GM12872 (cell line): Measurements from ENCODE around the gene STARD7.
A peak's percentile ranks its signal among the peaks of the same experiment; 100 is the strongest.

Source experiments
- CTCF ChIP-seq: IDR thresholded peaks from 3 replicates; pipeline ENCODE4 v1.5.1; 2011; ENCODE audit warnings: low read depth, mild to moderate bottlenecking, low read length, moderate library complexity; ENCODE audit not compliant: insufficient read depth

The STARD7 gene

DNA sequence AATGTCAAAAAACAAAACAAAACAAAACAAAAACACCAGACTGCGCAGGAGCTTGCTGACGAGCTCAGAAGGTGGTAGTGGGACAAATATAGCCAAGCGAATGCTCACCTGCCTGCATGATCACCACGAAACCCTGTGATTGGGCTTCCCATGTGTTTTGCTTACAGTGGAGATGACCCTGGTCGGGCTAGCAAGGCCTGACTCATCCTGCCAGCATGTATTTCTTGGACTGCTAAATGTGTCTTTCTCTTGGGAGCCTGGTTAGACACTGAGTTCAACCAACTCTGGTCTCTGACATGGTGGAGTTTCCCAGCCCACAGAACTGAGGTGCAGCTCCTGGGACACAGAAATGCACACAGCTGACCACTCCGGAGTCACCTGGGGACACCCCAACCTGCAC lies 32.7 kb downstream of the STARD7 start:
- TF ChIP-seq CTCF = no peak

- TF ChIP-seq CTCF = peak; percentile 96
These were observed 34.1 kb downstream of the STARD7 start for GRCh38 chr2:96174251-96175144.

DNA sequence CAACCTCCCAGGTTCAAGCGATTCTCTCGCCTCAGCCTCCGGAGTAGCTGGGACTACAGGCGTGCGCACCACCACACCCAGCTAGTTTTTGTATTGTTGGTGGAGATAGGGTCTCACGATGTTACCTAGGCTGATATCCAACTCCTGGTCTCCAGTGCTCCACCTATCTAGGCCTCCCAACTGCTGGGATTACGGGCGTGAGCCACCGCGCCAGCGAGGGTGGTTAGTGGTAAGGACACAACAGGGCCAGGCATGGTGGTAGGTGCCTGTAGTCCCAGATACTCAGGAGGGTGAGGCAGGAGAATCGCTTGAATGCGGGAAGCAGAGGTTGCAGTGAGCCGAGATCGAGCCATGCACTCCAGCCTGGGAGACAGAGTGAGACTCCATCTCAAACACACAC lies 36.8 kb downstream of the STARD7 start:
- no peak for TF ChIP-seq CTCF

DNA sequence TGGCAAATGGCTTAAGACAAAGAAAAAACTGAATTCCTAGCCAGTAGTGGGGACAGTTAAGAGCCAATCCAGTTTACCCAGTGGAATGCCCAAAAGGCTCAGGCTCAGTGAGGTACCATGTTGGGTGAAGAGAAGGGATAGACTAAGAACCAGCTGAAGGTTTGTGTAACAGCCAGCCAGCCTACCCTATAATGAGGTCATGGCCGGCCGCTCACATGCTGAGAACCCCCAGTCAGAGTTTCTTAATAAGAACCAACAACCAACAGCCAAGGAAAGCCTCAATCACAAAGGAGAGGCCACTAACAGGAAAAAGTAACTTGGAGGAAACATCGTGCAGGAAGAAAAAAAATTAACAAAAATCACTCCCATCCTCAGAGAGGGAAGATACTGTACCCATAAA lies 38.0 kb downstream of the STARD7 start:
- no peak for TF ChIP-seq CTCF

GRCh38 chr2:96169868-96170507 lies 38.6 kb downstream of the STARD7 start:
- no peak for TF ChIP-seq CTCF

- TF ChIP-seq CTCF = no peak
These were observed 41.1 kb downstream of the STARD7 start for GRCh38 chr2:96167407-96168013.

DNA sequence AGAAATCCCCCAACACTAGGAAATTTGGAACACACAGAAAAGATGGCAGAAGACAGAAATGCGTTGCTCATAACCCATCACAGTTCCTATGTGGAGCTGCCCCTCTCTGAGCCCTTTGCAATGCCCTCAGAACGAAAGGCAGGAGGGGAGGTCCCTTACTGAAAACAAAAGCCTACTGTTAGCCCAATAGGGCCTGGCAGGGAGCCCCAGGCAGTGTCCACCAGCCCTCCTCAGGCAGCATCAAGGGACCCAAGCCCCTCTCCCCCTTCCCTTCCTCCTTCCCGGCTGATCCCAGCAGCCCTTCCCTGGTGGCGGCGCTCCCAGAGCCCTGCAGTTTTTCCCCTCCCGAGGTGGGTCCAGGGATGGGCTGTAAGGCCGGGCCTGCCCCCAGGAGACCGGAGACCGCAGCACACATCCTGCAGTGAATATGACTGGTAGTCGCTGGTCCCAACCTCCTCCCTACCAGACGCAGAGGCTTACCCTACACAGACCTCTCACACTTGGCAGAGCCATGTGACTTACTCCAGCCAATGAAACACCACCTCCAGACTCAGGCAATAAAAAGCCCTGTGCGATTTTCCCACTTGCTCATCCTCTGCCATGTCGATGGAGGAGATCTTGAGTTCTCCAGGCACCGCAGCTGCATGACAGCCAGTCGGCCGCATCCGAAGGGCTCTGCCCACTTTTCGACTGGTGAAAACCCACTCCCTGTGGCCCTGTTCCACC lies 44.0 kb downstream of the STARD7 start:
- no peak for TF ChIP-seq CTCF
